ENCODE measurements around the gene PGAM5. TPM values are rescaled to one million over a fixed set of nuclear protein-coding genes. Genes with fewer than 3 reads are reported as not detected.

The PGAM5 gene
- total and polyA plus RNA-seq, 10 of the 15 experiments (the other 5 are each of a cell fraction or from before 2014, with no cell fraction given): 8.2 to 90.9 (median 45.3) TPM

- TF ChIP-seq E4F1 (IDR thresholded peaks at IDR 0.05; ENCODE audit: borderline replicate concordance, partially characterized antibody): no peak
- TF ChIP-seq EED (IDR thresholded peaks at IDR 0.05; ENCODE audit: low read depth): peak; percentile 66
- peak; percentile 6 to 57; a peak in 2 of 3 replicates for TF ChIP-seq EGR1 (IDR thresholded peaks at IDR 0.05; ENCODE audit: borderline replicate concordance in 1 of 2, low read depth in 2 of 2, low read length in 2 of 2)
- 0 out of 2 replicates have a peak, but pooled peaks have one; percentile 32 for TF ChIP-seq ZNF24 (IDR thresholded peaks at IDR 0.05)
- peak; percentile 80; the same call in 2 of the 3 replicates for TF ChIP-seq POU2F2 (IDR thresholded peaks at IDR 0.05; ENCODE audit: borderline replicate concordance, low read depth, low read length)
- TF ChIP-seq RB1 (IDR thresholded peaks at IDR 0.05; ENCODE audit: borderline replicate concordance): peak; percentile 79; the same call in 1 of the 2 replicates
- TF ChIP-seq ZBTB40 (IDR thresholded peaks at IDR 0.05; ENCODE audit: borderline replicate concordance): peak; percentile 68
- TF ChIP-seq GABPA (IDR thresholded peaks at IDR 0.05; ENCODE audit: low read depth): no peak
- 0 out of 2 replicates have a peak, but pooled peaks have one; percentile 65 for TF ChIP-seq ZNF207 (IDR thresholded peaks at IDR 0.05; ENCODE audit: borderline replicate concordance)
- TF ChIP-seq IKZF1 (conservative IDR thresholded peaks at IDR 0.05): peak; percentile 81
- peak; percentile 79 for TF ChIP-seq SMARCA5 (IDR thresholded peaks at IDR 0.05)
- TF ChIP-seq HDAC2 (IDR thresholded peaks at IDR 0.05): no peak
- TF ChIP-seq CEBPB (IDR thresholded peaks at IDR 0.05; ENCODE audit: borderline replicate concordance in 1 of 2, low read depth in 2 of 2, low read length in 2 of 2): no peak
- no peak for TF ChIP-seq NFXL1 (IDR thresholded peaks at IDR 0.05; ENCODE audit: borderline replicate concordance)
- peak; percentile 21 to 41; a peak in 3 of 4 replicates for TF ChIP-seq BHLHE40 (IDR thresholded peaks at IDR 0.05; ENCODE audit: borderline replicate concordance in 1 of 2, low read depth in 2 of 2, low read length in 1 of 2)
- TF ChIP-seq RUNX3 (IDR thresholded peaks at IDR 0.05; ENCODE audit: low read length): peak; percentile 58; the same call in 1 of the 2 replicates
- peak; percentile 72 for TF ChIP-seq DPF2 (IDR thresholded peaks at IDR 0.05)
- TF ChIP-seq HCFC1 (IDR thresholded peaks at IDR 0.05; ENCODE audit: low read length): 0 out of 2 replicates have a peak, but pooled peaks have one; percentile 28
- peak; percentile 51; the same call in 1 of the 2 replicates for TF ChIP-seq NBN (IDR thresholded peaks at IDR 0.05)
- TF ChIP-seq PML (IDR thresholded peaks at IDR 0.05; ENCODE audit: low read length): peak; percentile 55; the same call in 1 of the 2 replicates
- TF ChIP-seq, protein P1, sequence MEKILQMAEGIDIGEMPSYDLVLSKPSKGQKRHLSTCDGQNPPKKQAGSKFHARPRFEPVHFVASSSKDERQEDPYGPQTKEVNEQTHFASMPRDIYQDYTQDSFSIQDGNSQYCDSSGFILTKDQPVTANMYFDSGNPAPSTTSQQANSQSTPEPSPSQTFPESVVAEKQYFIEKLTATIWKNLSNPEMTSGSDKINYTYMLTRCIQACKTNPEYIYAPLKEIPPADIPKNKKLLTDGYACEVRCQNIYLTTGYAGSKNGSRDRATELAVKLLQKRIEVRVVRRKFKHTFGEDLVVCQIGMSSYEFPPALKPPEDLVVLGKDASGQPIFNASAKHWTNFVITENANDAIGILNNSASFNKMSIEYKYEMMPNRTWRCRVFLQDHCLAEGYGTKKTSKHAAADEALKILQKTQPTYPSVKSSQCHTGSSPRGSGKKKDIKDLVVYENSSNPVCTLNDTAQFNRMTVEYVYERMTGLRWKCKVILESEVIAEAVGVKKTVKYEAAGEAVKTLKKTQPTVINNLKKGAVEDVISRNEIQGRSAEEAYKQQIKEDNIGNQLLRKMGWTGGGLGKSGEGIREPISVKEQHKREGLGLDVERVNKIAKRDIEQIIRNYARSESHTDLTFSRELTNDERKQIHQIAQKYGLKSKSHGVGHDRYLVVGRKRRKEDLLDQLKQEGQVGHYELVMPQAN (conservative IDR thresholded peaks at IDR 0.05): 0 out of 2 replicates have a peak, but pooled peaks have one; percentile 34
- peak; percentile 79 for TF ChIP-seq BACH1 (IDR thresholded peaks at IDR 0.05; ENCODE audit: borderline replicate concordance)
- TF ChIP-seq ZNF217 (IDR thresholded peaks at IDR 0.05): peak; percentile 84; the same call in 1 of the 2 replicates
Observed at GRCh38 chr12:132761921-132762583, 51.4 kb downstream of the PGAM5 start (continued).

Measured in GM12878 (cell line).